Dermis blood vessel endothelial cell (primary cell): ENCODE data around the gene CRB2. TPM values are rescaled to one million over a fixed set of nuclear protein-coding genes. Genes with fewer than 3 reads are reported as not detected.

Source experiments
- DNase-seq: peaks from one replicate; pipeline ENCODE4 v3.0.0; 2010
- total RNA-seq: library from RNA; depleted of rRNA; stranded (reverse); fragments of >200 nt; gene quantifications from 2 replicates; pipeline ENCODE4 v1.2.3, GENCODE V29; 2014

CRB2 gene
- total RNA-seq, 1 donor from 2014 or later: not detected

DNA sequence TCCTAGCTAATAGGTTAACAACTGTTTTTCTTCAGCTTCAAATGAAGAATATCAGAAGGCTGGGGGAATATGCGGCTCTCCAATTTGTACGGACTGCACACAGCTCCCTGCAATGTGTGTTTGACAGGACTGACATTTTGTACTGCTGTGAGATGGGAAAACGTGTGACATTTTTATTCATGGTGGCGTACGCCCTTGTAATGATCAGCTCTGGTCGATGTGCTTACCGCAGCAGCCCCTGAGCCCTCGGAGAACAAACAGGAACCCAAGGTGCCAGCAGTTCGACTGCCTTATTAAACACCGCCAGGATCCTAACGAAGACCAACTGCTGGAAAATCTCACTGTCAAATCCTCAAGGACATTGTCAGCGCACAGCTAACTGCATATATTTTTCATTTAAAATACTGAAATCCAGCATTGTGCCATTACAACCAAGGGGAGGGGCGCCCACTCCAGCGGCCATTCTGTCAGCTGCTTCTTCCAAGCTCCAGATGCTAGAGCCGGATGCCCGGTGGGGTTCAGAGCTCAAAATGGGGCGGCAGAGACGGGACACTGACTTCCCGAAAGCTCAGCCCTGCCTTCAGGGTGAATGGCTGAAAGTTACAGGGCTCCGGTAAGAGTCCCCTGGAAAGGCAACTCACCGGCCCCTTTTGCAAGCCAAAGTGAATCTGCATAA, 66.8 kb downstream of the CRB2 start:
- DNase-seq: no peak

GRCh38 chr9:123423311-123423640, 67.3 kb downstream of the CRB2 start:
- DNase-seq: no peak

GRCh38 chr9:123424131-123424530, 68.1 kb downstream of the CRB2 start:
- no peak for DNase-seq

DNA sequence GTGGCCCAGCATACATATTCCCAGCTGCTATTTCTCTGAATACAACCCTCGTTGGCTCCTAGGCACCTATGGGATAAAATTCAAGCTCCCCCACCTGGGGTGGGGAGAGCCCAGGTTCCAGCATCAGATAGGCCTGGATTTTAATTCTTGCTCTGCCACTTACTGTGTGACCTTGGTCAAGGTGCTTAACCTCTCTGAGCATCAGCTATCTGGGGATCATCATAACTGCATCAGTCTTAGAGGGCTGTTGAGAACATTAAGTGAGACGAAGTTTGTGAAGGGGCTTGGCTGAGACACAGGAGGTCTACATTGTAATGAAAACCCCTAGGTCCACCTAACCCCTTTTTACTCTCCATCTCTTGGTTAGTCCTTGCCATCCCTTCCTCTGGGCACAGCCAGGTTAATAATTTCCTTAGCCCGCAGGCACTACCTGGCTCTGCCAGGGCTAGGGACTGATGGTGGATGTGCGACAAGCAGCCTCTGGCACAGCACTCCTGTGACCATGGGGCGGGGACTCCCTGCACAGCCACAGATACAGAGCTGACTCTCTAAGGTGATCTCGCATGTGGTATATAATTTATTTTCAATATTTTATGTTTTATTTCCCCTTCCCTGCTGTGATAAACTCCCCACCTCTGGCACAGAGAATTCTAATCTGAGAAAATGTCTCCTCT, 68.7 kb downstream of the CRB2 start:
- DNase-seq: no peak

GRCh38 chr9:123425261-123425821, 69.3 kb downstream of the CRB2 start:
- no peak for DNase-seq

DNA sequence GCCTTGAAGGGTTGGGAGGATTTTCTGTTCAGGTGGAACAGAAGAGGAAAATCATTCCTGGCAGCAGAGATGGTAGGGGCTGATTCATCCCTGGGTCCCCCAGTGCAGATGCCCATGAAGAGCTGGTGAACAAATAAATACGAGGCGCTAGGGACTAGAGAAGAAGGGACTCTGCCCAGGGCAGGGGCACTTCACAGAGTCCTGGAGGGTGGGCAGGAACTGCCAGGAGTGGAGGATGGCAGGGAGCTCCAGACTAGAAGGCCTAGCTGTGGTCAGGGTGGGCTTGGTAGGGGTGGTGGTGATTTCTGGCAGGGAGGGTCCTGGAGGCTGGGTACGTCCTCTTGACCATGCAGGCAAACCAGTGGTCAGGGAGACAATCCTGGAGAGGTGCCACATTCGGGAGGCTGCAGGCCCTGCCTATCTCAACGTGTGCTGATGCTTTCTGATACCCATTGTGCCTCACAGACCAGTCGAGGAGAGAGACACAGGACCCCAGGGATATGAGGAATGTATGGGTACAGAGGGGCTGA, 69.9 kb downstream of the CRB2 start:
- no peak for DNase-seq

GRCh38 chr9:123426406-123426805, 70.4 kb downstream of the CRB2 start:
- DNase-seq: no peak

Other genes starting within 250 kb of the CRB2 start
- 11.4 and 16.9 TPM in 2 replicates for gene STRBP, start 87.6 kb upstream of the CRB2 start, total RNA-seq